Heart left ventricle (tissue), 16 donors: ENCODE measurements around the gene WDR48. TPM values are rescaled to one million over a fixed set of nuclear protein-coding genes. Genes with fewer than 3 reads are reported as not detected.
A peak's percentile ranks its signal among the peaks of the same experiment; 100 is the strongest.

Experiments used
- ATAC-seq, 4 donors: fragments of 200-7000 bp; cut with Tn5 transposase; one replicate each; pipeline ENCODE4 v1.9.1; 2020 to 2022; ENCODE audit warnings: moderate library complexity in 4 of 4, mild to moderate bottlenecking in 3 of 4, moderate number of reproducible peaks in 1 of 4
- DNase-seq, 5 donors: peaks; one replicate each; pipeline ENCODE4 v3.0.0-alpha.2; 2020
- H3K27ac ChIP-seq, 12 donors: fragments of 200-600 bp; sonication (generic) in 4 of 12; one replicate each; pipeline versions ENCODE4 v1.5.0 to v1.8.0; 2016 to 2022; ENCODE audit warnings: mild to moderate bottlenecking in 2 of 12
- H3K27me3 ChIP-seq, 9 donors: fragments of 200-600 bp; sonication (generic) in 2 of 9; one replicate each; pipeline versions ENCODE4 v1.5.1 to v1.8.0; 2016 to 2022; ENCODE audit warnings: mild to moderate bottlenecking in 3 of 9
- H3K36me3 ChIP-seq, 9 donors: fragments of 200-600 bp; sonication (generic) in 2 of 9; one replicate each; pipeline versions ENCODE4 v1.5.0 to v1.8.0; 2018 to 2022; ENCODE audit warnings: mild to moderate bottlenecking in 2 of 9
- H3K4me1 ChIP-seq, 12 donors: fragments of 200-600 bp; sonication (generic) in 4 of 12; one replicate each; pipeline versions ENCODE4 v1.5.0 to v1.8.0; 2016 to 2022; ENCODE audit warnings: mild to moderate bottlenecking in 3 of 12
- H3K4me3 ChIP-seq, 12 donors: fragments of 200-600 bp; sonication (generic) in 4 of 12; one replicate each; pipeline versions ENCODE4 v1.5.0 to v1.8.0; 2017 to 2022; ENCODE audit warnings: mild to moderate bottlenecking in 9 of 12, moderate library complexity in 4 of 12
- H3K9me3 ChIP-seq, 12 donors: fragments of 200-600 bp; sonication (generic) in 4 of 12; one replicate each; pipeline versions ENCODE4 v1.5.0 to v1.8.0; 2016 to 2022; ENCODE audit warnings: mild to moderate bottlenecking in 1 of 12
- POLR2A ChIP-seq, 2 donors: fragments of 450-650 bp; IDR thresholded peaks; one replicate each; pipeline ENCODE4 v1.6.1; 2017; ENCODE audit warnings: antibody characterized with exemption in 2 of 2, mild to moderate bottlenecking in 2 of 2, moderate library complexity in 2 of 2
- WGBS, 4 donors: extraction: QIAGEN DNeasy Blood & Tissue Kit in 2 of 4; methylation state at CpG; one replicate each; pipeline versions ENCODE4 v1.1.5 to v1.1.7; 2013 to 2018; 5-methylcytosine and 5-hydroxymethylcytosine counted together
- intact Hi-C, 10 donors: fragments of 100-400 bp; cut with DNase I; formaldehyde crosslinking; loops; one replicate each; pipeline versions ENCODE4 v1.11.1 to v1.14.2; 2022
- polyA plus RNA-seq, 2 donors: library from polyadenylated mRNA; stranded (reverse); fragments of 200-250 nt; gene quantifications; one replicate each; pipeline ENCODE4 v1.2.3, GENCODE V29; 2013
- total RNA-seq, 9 donors: library from RNA; depleted of rRNA in 2 of 9; stranded (reverse); fragments of >200 nt in 2 of 9; fragmentation: NEBNext Ultra II Directional in 3 of 9; extraction: Animal tissue kit (Norgen Biotek cat#: 25700) in 3 of 9; gene quantifications; one replicate each; pipeline versions ENCODE4 v1.1.0 to v1.2.4, GENCODE V29; 2016 to 2023
- TF ChIP-seq, protein P1 (sequence below), 12 donors: fragments of 200-600 bp; sonication (generic) in 4 of 12; IDR thresholded peaks; one replicate each; pipeline versions ENCODE4 v1.5.0 to v1.8.0; 2018 to 2022; ENCODE audit warnings: antibody characterized with exemption in 12 of 12, mild to moderate bottlenecking in 5 of 12
- donor health status: ischemic (EF 13 %, LVEDD 7.1; RV severe dilation, severe dysfunction).
- donor health status: healthy with polysubstance abuse.
- donor health status: DM: no; HTN: yes; CAD: no.
- donor health status: DM: no; HTN: no; CAD: no.
- donor health status: ischemic (EF 25% LVEDD 6.9; RV normal size, moderate dysfunction).
- donor health status: ischemic (EF 25% LVEDD 5.7; RV mildly dilated, moderate dysfunction).
- donor health status: healthy.
- donor health status: DM: yes; HTN: yes; CAD: no.
- donor health status: ischemic (EF 35%, LVEDD 5.7; RV mildly dilated, moderate dysfunction).
- donor health status: nonischemic (EF 11% LVEDD 7.7; RV severe dilation, severe dysfunction).
- donor health status: DM: yes; HTN: yes; CAD: no.
- donor health status: PGD.
- donor health status: ischemic (EF 29% LVEDD 5.4; RV normal size, mild dysfunction).
- donor health status: nonischemic (EF 23%, LVEDD 6.1; RV moderate dilation, normal function).

WDR48 gene
- total and polyA plus RNA-seq, 11 donors: 8.0 to 35.4 (median 22.5) TPM

DNA sequence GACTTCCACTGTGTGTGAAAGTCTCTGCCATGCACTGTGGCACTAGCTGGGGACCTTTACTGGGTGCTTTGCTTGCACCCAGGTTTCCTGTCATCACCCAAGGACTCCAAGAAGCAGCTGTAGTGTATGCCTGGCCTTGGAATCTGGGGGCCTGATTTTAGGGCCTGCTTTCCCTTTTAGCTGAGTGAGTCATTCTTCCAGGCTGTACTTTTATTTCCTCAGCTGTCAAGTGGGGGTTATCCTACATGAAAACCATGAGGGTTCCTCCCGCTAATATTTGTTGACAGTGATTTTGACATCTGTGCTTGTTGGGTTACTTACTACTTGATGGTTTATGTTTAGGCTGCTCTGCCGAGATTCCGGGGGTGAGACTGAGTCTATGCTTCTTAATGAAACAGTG is 37.1 kb downstream of the WDR48 start:
- Histone ChIP-seq H3K36me3 (peaks cover 0 to 100% (median 97%) of the 10 kb centered on the region in 9 donors), H3K4me1 (no peaks in the 10 kb centered on the region), H3K27ac (no peak overlapping the region), H3K4me3 (no peak overlapping the region), H3K9me3 (no peaks in the 10 kb centered on the region), H3K27me3 (no peaks in the 10 kb centered on the region)
- ATAC-seq (no peak), DNase-seq (no peak)
- TF ChIP-seq, protein P1, sequence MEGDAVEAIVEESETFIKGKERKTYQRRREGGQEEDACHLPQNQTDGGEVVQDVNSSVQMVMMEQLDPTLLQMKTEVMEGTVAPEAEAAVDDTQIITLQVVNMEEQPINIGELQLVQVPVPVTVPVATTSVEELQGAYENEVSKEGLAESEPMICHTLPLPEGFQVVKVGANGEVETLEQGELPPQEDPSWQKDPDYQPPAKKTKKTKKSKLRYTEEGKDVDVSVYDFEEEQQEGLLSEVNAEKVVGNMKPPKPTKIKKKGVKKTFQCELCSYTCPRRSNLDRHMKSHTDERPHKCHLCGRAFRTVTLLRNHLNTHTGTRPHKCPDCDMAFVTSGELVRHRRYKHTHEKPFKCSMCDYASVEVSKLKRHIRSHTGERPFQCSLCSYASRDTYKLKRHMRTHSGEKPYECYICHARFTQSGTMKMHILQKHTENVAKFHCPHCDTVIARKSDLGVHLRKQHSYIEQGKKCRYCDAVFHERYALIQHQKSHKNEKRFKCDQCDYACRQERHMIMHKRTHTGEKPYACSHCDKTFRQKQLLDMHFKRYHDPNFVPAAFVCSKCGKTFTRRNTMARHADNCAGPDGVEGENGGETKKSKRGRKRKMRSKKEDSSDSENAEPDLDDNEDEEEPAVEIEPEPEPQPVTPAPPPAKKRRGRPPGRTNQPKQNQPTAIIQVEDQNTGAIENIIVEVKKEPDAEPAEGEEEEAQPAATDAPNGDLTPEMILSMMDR (IDR thresholded peaks at IDR 0.05): no peak
- TF ChIP-seq POLR2A (IDR thresholded peaks at IDR 0.05): no peak
- intact Hi-C loops: no loop called here
- WGBS, 4 donors: 61 to 78% (median 76%) methylated on average over 3 of the region's 3 CpGs

DNA sequence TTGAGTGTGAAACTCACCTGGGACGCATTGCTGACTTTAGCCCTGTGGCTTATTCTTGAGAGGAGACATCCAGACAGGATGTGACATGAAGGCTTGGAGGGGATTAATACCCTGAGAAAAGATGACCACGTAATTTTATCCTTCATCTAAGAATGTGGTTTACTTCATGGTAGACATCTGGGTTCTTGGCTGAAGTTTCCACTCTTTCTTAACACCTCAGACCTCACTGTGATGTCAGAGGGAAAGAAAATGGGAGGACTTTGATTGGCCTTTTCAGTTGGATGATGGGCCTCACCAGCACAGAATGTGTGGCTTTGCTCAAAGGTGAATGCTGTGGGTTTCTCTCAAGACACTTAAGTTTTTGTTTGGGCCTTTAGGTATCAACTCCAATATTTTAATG is 39.1 kb downstream of the WDR48 start:
- no peak for TF ChIP-seq POLR2A (IDR thresholded peaks at IDR 0.05)
- TF ChIP-seq, protein P1 (IDR thresholded peaks at IDR 0.05): no peak
- Histone ChIP-seq H3K4me3 (no peak overlapping the region), H3K27ac (no peak overlapping the region), H3K9me3 (no peaks in the 10 kb centered on the region), H3K27me3 (no peaks in the 10 kb centered on the region), H3K36me3 (peaks cover 0 to 100% (median 99%) of the 10 kb centered on the region in 9 donors), H3K4me1 (peaks cover 0 to 4% (median 0%) of the 10 kb centered on the region in 12 donors)
- 89 to 94% (median 92%) methylated on average over 2 of the region's 2 CpGs for WGBS, 4 donors
- no peak for ATAC-seq
- intact Hi-C loops: no loop called here
- DNase-seq: no peak

DNA sequence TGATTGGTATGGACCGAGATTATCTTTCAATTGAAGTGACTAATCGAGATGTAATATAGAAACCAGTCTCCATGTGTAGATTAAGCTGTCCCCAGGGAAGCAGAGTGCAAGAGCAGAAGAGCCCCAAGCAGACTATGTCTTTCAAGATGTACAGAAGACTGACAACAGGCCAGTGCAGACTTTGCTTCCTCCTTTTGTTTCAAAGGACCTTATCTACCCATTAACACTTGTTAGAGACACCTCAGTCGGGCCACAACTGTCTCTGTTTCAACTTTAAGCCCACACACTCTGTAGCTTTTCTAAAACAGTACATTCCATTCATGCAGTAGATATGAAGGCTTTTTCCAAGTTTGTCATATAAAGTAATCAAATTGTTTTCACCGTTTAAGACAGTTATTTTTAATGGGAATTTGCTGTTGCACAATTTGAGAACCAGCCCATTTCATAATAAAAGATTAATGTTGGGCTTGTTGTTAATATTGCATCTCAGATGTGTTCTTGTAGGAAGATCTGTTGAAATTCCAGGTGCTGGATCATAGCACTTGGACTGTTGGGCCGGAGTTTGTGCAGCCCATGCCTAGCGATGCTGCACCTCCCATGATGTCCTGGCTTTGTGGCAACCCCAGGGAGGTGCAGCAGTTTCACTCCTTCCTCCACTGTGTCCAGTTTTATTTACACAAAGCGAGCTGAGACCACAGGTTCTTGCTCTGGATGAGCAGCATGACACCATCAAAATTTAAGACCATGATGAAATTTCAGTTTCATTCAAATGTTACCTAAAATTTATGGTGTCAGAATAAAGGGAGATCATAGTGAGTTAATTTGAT is 43.2 kb downstream of the WDR48 start:
- ATAC-seq (no peak), DNase-seq (no peak)
- Histone ChIP-seq H3K27me3 (no peaks in the 10 kb centered on the region), H3K4me1 (peaks cover 0 to 18% (median 10%) of the 10 kb centered on the region in 12 donors), H3K36me3 (peaks cover 0 to 100% (median 99%) of the 10 kb centered on the region in 9 donors), H3K27ac (no peak overlapping the region), H3K4me3 (no peak overlapping the region), H3K9me3 (no peaks in the 10 kb centered on the region)
- no peak for TF ChIP-seq POLR2A (IDR thresholded peaks at IDR 0.05)
- TF ChIP-seq, protein P1 (IDR thresholded peaks at IDR 0.05): no peak
- intact Hi-C loops: no loop called here
- 74 to 85% (median 81%) methylated on average over 7 of the region's 7 CpGs for WGBS, 4 donors

DNA sequence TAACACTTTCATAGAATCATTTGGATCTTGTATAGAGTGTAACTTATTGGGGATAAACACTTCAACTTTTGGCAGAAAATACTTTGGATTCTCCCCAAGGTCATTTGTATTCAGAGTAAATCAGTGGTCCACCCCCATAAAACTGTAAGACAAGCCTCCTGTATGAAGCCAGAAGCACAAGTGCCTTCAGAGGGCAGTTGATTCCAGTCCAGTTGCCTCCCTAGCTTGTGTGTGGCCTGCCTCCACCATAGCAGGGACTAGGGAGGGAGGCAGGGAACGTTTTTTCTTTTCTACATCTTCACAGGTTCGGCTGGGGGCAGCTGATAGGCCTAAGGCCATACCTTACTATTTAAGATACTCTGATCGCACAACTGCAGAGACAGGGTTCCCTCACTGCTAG is 44.0 kb downstream of the WDR48 start:
- Histone ChIP-seq H3K36me3 (peaks cover 0 to 100% (median 99%) of the 10 kb centered on the region in 9 donors), H3K27me3 (no peaks in the 10 kb centered on the region), H3K4me1 (peaks cover 0 to 18% (median 10%) of the 10 kb centered on the region in 12 donors), H3K27ac (peak overlapping the region in 1 of 12 donors; percentile 12), H3K4me3 (no peak overlapping the region), H3K9me3 (no peaks in the 10 kb centered on the region)
- intact Hi-C loops: no loop called here
- TF ChIP-seq, protein P1 (IDR thresholded peaks at IDR 0.05): no peak
- no peak for TF ChIP-seq POLR2A (IDR thresholded peaks at IDR 0.05)
- no peak for DNase-seq
- WGBS, 4 donors: 53 to 64% (median 60%) methylated on average over 3 of the region's 3 CpGs
- no peak for ATAC-seq
